Measurements from ENCODE around the gene TMEM213. TPM values are rescaled to one million over a fixed set of nuclear protein-coding genes. Genes with fewer than 3 reads are reported as not detected.

The TMEM213 gene
- total and polyA plus RNA-seq, 10 of the 15 experiments (the other 5 are each of a cell fraction or from before 2014, with no cell fraction given) = not detected

DNA sequence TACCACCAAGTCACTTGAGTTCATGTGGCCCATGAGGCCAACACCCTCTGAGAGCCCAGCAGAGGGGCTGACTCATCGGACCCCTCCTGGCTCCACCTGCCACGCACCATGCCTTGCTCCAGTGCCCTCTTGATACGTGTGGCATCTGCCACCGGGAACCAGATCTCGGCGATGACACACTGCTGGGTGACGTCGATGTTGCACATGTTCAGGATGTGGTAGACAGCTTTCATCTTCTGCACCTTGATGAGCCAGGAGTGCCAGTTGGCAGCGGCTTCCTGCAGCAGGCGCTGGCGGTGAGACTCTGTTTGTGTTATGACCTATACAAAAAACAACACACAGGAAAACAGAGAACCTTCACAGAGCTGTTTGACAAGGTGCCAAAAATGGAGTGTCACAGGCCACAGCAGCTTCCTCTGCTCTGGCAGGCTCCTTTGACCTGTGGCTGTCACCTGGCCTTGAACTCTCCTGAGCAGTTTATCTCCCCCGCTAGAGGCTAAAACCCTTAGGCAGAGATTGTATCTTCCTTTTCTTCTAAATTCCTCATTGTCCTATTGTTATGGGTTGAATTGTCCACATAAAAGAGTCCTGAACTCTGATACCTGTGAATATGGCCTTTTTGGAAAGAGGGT, 45.2 kb upstream of the TMEM213 start (continued):
- TF ChIP-seq IRF4 (IDR thresholded peaks at IDR 0.05; ENCODE audit: low read depth, low read length) (no peak), GATAD2B (conservative IDR thresholded peaks at IDR 0.05; ENCODE audit: low read depth) (no peak), SMC3 (IDR thresholded peaks at IDR 0.05; ENCODE audit: borderline replicate concordance, low read length) (no peak), ZNF207 (IDR thresholded peaks at IDR 0.05; ENCODE audit: borderline replicate concordance) (no peak), SMAD1 (IDR thresholded peaks at IDR 0.05; ENCODE audit: low read depth, partially characterized antibody) (no peak), ETV6 (conservative IDR thresholded peaks at IDR 0.05 in 1 of 2, IDR thresholded peaks at IDR 0.05 in 1 of 2; ENCODE audit: borderline replicate concordance in 1 of 2, low read depth in 1 of 2) (no peak), ZNF622 (IDR thresholded peaks at IDR 0.05) (no peak), MYB (IDR thresholded peaks at IDR 0.05; ENCODE audit: borderline replicate concordance, low read depth, low read length) (no peak), DPF2 (IDR thresholded peaks at IDR 0.05) (0 out of 2 replicates have a peak, but pooled peaks have one; percentile 21), FOXK2 (IDR thresholded peaks at IDR 0.05) (no peak), NFYA (IDR thresholded peaks at IDR 0.05; ENCODE audit: borderline replicate concordance, low read depth, low read length) (no peak), CBFB (IDR thresholded peaks at IDR 0.05; ENCODE audit: low read depth) (no peak), NFXL1 (IDR thresholded peaks at IDR 0.05; ENCODE audit: borderline replicate concordance) (no peak), IKZF1 (conservative IDR thresholded peaks at IDR 0.05) (0 out of 2 replicates have a peak, but pooled peaks have one; percentile 27), CBX5 (IDR thresholded peaks at IDR 0.05; ENCODE audit: low read depth) (no peak)
- TF ChIP-seq, protein P1, sequence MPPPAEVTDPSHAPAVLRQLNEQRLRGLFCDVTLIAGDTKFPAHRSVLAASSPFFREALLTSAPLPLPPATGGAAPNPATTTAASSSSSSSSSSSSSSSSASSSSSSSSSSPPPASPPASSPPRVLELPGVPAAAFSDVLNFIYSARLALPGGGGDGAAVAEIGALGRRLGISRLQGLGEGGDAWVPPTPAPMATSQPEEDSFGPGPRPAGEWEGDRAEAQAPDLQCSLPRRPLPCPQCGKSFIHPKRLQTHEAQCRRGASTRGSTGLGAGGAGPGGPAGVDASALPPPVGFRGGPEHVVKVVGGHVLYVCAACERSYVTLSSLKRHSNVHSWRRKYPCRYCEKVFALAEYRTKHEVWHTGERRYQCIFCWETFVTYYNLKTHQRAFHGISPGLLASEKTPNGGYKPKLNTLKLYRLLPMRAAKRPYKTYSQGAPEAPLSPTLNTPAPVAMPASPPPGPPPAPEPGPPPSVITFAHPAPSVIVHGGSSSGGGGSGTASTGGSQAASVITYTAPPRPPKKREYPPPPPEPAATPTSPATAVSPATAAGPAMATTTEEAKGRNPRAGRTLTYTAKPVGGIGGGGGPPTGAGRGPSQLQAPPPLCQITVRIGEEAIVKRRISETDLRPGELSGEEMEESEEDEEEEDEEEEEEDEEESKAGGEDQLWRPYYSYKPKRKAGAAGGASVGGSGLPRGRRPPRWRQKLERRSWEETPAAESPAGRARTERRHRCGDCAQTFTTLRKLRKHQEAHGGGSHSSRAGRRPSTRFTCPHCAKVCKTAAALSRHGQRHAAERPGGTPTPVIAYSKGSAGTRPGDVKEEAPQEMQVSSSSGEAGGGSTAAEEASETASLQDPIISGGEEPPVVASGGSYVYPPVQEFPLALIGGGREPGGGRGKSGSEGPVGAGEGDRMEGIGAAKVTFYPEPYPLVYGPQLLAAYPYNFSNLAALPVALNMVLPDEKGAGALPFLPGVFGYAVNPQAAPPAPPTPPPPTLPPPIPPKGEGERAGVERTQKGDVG (CRISPR knock-in tag; IDR thresholded peaks at IDR 0.05) = no peak
- TF ChIP-seq, protein P2, sequence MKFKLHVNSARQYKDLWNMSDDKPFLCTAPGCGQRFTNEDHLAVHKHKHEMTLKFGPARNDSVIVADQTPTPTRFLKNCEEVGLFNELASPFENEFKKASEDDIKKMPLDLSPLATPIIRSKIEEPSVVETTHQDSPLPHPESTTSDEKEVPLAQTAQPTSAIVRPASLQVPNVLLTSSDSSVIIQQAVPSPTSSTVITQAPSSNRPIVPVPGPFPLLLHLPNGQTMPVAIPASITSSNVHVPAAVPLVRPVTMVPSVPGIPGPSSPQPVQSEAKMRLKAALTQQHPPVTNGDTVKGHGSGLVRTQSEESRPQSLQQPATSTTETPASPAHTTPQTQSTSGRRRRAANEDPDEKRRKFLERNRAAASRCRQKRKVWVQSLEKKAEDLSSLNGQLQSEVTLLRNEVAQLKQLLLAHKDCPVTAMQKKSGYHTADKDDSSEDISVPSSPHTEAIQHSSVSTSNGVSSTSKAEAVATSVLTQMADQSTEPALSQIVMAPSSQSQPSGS (IDR thresholded peaks at IDR 0.05; ENCODE audit: low read length) = no peak
- TF ChIP-seq, protein P3, sequence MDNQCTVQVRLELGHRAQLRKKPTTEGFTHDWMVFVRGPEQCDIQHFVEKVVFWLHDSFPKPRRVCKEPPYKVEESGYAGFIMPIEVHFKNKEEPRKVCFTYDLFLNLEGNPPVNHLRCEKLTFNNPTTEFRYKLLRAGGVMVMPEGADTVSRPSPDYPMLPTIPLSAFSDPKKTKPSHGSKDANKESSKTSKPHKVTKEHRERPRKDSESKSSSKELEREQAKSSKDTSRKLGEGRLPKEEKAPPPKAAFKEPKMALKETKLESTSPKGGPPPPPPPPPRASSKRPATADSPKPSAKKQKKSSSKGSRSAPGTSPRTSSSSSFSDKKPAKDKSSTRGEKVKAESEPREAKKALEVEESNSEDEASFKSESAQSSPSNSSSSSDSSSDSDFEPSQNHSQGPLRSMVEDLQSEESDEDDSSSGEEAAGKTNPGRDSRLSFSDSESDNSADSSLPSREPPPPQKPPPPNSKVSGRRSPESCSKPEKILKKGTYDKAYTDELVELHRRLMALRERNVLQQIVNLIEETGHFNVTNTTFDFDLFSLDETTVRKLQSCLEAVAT (IDR thresholded peaks at IDR 0.05) = no peak
- TF ChIP-seq, protein P4, sequence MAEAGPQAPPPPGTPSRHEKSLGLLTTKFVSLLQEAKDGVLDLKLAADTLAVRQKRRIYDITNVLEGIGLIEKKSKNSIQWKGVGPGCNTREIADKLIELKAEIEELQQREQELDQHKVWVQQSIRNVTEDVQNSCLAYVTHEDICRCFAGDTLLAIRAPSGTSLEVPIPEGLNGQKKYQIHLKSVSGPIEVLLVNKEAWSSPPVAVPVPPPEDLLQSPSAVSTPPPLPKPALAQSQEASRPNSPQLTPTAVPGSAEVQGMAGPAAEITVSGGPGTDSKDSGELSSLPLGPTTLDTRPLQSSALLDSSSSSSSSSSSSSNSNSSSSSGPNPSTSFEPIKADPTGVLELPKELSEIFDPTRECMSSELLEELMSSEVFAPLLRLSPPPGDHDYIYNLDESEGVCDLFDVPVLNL (IDR thresholded peaks at IDR 0.05; ENCODE audit: low read depth, low read length) = no peak
- TF ChIP-seq, protein P5, sequence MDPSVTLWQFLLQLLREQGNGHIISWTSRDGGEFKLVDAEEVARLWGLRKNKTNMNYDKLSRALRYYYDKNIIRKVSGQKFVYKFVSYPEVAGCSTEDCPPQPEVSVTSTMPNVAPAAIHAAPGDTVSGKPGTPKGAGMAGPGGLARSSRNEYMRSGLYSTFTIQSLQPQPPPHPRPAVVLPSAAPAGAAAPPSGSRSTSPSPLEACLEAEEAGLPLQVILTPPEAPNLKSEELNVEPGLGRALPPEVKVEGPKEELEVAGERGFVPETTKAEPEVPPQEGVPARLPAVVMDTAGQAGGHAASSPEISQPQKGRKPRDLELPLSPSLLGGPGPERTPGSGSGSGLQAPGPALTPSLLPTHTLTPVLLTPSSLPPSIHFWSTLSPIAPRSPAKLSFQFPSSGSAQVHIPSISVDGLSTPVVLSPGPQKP (IDR thresholded peaks at IDR 0.05; ENCODE audit: low read depth, low read length) = no peak
